Measurements from ENCODE around the gene USH2A.

Gene USH2A

GRCh38 chr1:216448011-216448510 is 24.8 kb upstream of the USH2A start:
- no peak for TF ChIP-seq CTCF (IDR thresholded peaks at IDR 0.05; ENCODE audit: control extremely low read depth, extremely low read depth, low read depth, missing control alignments)
- ChIA-PET POLR2A (no interaction called here), CTCF (no interaction called here)
- DNase-seq (ENCODE audit: extremely low spot score), result no peak

GRCh38 chr1:216437603-216438002 is 14.4 kb upstream of the USH2A start:
- DNase-seq (ENCODE audit: extremely low spot score), result no peak

GRCh38 chr1:216434232-216434631 is 11.0 kb upstream of the USH2A start:
- POLR2A ChIA-PET, result no interaction called here
- DNase-seq (ENCODE audit: extremely low spot score), result no peak
- CTCF ChIA-PET, result no interaction called here
- TF ChIP-seq CTCF (IDR thresholded peaks at IDR 0.05; ENCODE audit: control extremely low read depth, extremely low read depth, low read depth, missing control alignments), result no peak

More at GRCh38 chr1:216437603-216438002, 14.4 kb upstream of the USH2A start:
- TF ChIP-seq CTCF (IDR thresholded peaks at IDR 0.05; ENCODE audit: control extremely low read depth, extremely low read depth, low read depth, missing control alignments), result no peak
- ChIA-PET CTCF (no interaction called here), POLR2A (no interaction called here)

GRCh38 chr1:216433175-216433574 is 9.9 kb upstream of the USH2A start:
- TF ChIP-seq CTCF (IDR thresholded peaks at IDR 0.05; ENCODE audit: control extremely low read depth, extremely low read depth, low read depth, missing control alignments), result no peak
- ChIA-PET POLR2A (no interaction called here), CTCF (no interaction called here)
- no peak for DNase-seq (ENCODE audit: extremely low spot score)

GRCh38 chr1:216430744-216431143 is 7.5 kb upstream of the USH2A start:
- no peak for TF ChIP-seq CTCF (IDR thresholded peaks at IDR 0.05; ENCODE audit: control extremely low read depth, extremely low read depth, low read depth, missing control alignments)
- ChIA-PET CTCF (interaction anchor here (1.9 kb wide), 1 partner anchor 8 kb away, joined by 5 read pairs; the partner anchor contains the start of gene USH2A), POLR2A (no interaction called here)
- no peak for DNase-seq (ENCODE audit: extremely low spot score)

GRCh38 chr1:216425577-216425976 is 2.3 kb upstream of the USH2A start:
- CTCF ChIA-PET, result interaction anchor here (1.0 kb wide), 1 partner anchor 46 kb away, joined by 3 read pairs; no protein-coding TSS in a partner anchor

More at GRCh38 chr1:216425577-216425976, 2.3 kb upstream of the USH2A start:
- no peak for TF ChIP-seq CTCF (IDR thresholded peaks at IDR 0.05; ENCODE audit: control extremely low read depth, extremely low read depth, low read depth, missing control alignments)
- no peak for DNase-seq (ENCODE audit: extremely low spot score)
- POLR2A ChIA-PET, result no interaction called here
